ENCODE results near the gene ADGRL1. TPM values are rescaled to one million over a fixed set of nuclear protein-coding genes. Genes with fewer than 3 reads are reported as not detected.

ADGRL1 gene
- total RNA-seq, 1 donor from 2014 or later, result 12.0 TPM

DNA sequence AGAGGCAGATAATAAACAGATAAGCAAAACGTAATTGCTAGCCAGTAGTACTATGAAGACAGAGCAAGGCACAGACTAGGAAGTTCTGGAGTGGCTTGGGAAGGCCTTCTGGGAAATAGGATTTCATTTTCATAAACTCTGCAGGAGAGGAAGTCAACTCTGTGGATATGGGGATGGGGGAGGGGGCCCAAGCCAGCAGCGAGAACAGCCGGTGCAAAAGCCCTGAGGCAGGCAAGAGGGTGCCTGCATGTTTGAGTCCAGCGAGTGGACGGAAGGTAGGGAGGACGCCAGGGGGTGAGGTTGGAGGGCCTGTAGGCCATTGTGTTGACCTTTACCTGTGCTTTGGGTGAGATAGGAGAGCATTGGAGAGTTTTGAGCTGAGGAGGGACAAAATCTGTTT is 60.6 kb downstream of the ADGRL1 start:
- no peak overlapping the region for H3K27ac ChIP-seq (ENCODE audit: low read depth, low read length)
- H3K9ac ChIP-seq (ENCODE audit: low read depth in 1 of 3, low read length in 3 of 3), result no peak overlapping the region
- no peaks in the 10 kb centered on the region for H3K27me3 ChIP-seq (ENCODE audit: control insufficient read depth in 3 of 3, insufficient read depth in 3 of 3, low read length in 3 of 3)
- peaks cover 18 to 23% (median 21%) of the 10 kb centered on the region in 3 donors for H3K4me1 ChIP-seq (ENCODE audit: control insufficient read depth in 3 of 3, insufficient read depth in 3 of 3, low read length in 3 of 3)
- H3K9me3 ChIP-seq (ENCODE audit: control insufficient read depth in 3 of 3, low read length in 3 of 3), result no peaks in the 10 kb centered on the region
- H3K4me3 ChIP-seq (ENCODE audit: low read length in 3 of 3), result no peak overlapping the region
- no peaks in the 10 kb centered on the region for H3K36me3 ChIP-seq (ENCODE audit: control insufficient read depth in 3 of 3, insufficient read depth in 3 of 3, low read length in 3 of 3)

DNA sequence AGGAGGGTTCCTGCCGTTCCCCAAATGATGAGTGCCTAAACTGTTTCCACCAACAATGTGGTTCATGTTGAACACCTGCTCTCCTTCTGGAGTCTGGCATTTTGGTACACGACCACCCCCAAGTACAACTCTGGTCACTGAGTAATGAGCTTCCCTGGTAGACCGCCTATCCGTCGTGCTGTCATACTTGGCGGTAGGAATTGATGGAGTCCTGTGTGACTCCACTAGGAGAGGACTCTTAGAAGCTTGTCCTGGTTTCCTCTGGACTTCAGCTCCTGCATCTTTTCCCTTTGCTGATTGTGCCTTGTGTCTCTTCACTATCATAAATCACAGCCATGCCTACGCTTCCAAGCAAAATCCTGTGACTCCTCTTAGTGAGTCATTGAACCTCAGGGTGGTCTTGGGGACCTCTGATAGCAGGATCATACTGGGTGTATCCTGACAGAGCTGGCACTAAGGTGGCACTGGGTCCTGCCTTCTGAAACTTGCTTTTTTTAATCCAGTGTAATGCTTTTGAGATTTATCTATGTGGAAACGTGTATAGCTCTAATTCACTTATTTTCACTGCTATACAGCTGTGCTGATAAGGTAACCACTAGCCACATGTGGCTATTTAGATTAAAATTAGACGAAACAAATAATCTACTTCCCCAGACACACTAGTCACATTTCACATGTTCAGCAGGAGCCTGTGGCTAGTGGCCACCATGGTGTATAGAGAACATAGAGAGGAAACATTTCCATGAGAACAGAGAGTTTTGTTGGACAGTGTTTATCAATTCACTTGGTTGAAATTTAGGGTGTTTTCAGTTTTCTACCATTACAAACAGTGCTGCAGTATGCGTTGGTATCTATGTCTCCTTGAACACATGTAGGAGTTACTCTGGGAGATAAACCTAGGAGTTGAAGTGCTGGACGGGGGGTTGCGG is 63.4 kb downstream of the ADGRL1 start:
- Histone ChIP-seq H3K9ac (ENCODE audit: low read depth in 1 of 3, low read length in 3 of 3) (no peak overlapping the region), H3K4me1 (ENCODE audit: control insufficient read depth in 3 of 3, insufficient read depth in 3 of 3, low read length in 3 of 3) (peaks cover 15 to 21% (median 20%) of the 10 kb centered on the region in 3 donors), H3K4me3 (ENCODE audit: low read length in 3 of 3) (no peak overlapping the region), H3K36me3 (ENCODE audit: control insufficient read depth in 3 of 3, insufficient read depth in 3 of 3, low read length in 3 of 3) (no peaks in the 10 kb centered on the region), H3K27ac (ENCODE audit: low read depth, low read length) (no peak overlapping the region), H3K9me3 (ENCODE audit: control insufficient read depth in 3 of 3, low read length in 3 of 3) (no peaks in the 10 kb centered on the region), H3K27me3 (ENCODE audit: control insufficient read depth in 3 of 3, insufficient read depth in 3 of 3, low read length in 3 of 3) (no peaks in the 10 kb centered on the region)

DNA sequence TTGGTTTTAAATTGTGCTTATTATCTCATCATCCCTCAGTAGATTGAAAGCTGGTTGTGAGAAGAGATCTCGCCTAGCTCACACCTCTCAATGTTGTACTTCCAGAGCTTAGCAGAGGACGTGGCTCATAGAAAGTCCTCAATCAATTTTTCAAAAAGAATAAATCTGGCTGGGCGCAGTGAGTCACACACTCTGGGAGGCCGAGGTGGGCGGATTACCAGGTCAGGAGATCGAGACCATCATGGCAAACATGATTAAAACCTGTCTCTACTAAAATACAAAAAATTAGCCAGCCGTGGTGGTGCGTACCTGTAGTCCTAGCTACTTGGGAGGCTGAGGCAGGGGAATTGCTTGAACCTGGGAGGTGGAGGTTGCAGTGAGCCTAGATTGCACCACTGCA is 64.9 kb downstream of the ADGRL1 start:
- Histone ChIP-seq H3K4me1 (ENCODE audit: control insufficient read depth in 3 of 3, insufficient read depth in 3 of 3, low read length in 3 of 3) (peaks cover 15 to 27% (median 23%) of the 10 kb centered on the region in 3 donors), H3K27me3 (ENCODE audit: control insufficient read depth in 3 of 3, insufficient read depth in 3 of 3, low read length in 3 of 3) (no peaks in the 10 kb centered on the region), H3K4me3 (ENCODE audit: low read length in 3 of 3) (no peak overlapping the region), H3K36me3 (ENCODE audit: control insufficient read depth in 3 of 3, insufficient read depth in 3 of 3, low read length in 3 of 3) (no peaks in the 10 kb centered on the region), H3K9me3 (ENCODE audit: control insufficient read depth in 3 of 3, low read length in 3 of 3) (no peaks in the 10 kb centered on the region), H3K9ac (ENCODE audit: low read depth in 1 of 3, low read length in 3 of 3) (no peak overlapping the region), H3K27ac (ENCODE audit: low read depth, low read length) (no peak overlapping the region)

DNA sequence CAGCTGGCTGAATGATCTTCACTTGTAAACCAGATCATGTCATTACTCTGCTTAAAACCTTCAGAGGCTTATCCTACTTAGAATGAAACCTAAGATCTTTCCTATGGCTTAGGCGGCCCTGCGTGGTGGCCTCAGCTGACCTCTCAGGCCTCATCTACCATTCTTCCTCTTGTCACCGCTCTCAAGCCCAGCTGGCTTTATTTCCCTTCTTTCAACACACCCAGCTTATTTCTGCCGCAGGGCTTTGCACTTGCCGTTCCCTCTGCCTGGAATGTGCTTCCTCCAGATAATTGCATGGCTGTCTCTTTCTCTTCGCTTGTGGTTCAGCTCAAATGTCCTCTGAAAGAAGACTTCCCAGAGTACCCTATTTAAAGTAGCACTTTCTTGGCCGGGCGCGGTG is 66.0 kb downstream of the ADGRL1 start:
- Histone ChIP-seq H3K4me1 (ENCODE audit: control insufficient read depth in 3 of 3, insufficient read depth in 3 of 3, low read length in 3 of 3) (peaks cover 15 to 35% (median 32%) of the 10 kb centered on the region in 3 donors), H3K27me3 (ENCODE audit: control insufficient read depth in 3 of 3, insufficient read depth in 3 of 3, low read length in 3 of 3) (no peaks in the 10 kb centered on the region), H3K9ac (ENCODE audit: low read depth in 1 of 3, low read length in 3 of 3) (peak overlapping the region in 2 of 3 donors; percentile 3 to 47), H3K27ac (ENCODE audit: low read depth, low read length) (peak overlapping the region; percentile 9), H3K9me3 (ENCODE audit: control insufficient read depth in 3 of 3, low read length in 3 of 3) (no peaks in the 10 kb centered on the region), H3K36me3 (ENCODE audit: control insufficient read depth in 3 of 3, insufficient read depth in 3 of 3, low read length in 3 of 3) (no peaks in the 10 kb centered on the region), H3K4me3 (ENCODE audit: low read length in 3 of 3) (no peak overlapping the region)

DNA sequence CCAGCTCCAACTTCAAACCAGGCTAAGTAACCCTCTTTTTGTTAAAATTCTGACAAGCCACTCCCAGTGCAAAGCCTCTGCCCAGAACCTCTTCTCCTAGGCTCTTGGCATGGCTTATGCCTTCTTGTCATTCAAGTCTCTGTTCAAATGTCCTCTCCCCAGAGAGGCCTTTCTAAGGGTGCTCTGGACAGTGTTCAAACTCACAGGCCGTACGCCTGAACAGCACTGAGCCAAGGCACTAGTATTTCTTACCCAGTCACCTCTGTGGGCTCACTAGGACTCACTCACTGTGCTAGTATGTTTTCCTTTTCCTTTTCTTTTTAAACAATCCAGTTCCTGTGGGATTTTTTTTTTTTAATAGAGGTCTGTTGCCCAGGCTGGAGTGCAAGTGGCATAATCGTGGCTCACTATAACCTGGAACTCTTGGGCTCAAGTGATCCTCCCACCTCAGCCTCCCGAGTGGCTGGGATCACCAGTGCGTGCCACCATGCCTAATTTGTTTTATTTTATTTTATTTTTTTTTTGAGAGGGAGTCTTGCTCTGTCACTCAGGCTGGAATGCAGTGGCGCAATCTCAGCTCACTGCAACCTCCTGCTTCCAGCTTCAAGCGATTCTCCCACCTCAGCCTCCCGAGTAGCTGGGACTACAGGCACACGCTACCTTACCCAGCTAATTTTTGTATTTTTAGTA is 67.2 kb downstream of the ADGRL1 start:
- Histone ChIP-seq H3K4me1 (ENCODE audit: control insufficient read depth in 3 of 3, insufficient read depth in 3 of 3, low read length in 3 of 3) (peaks cover 15 to 39% (median 35%) of the 10 kb centered on the region in 3 donors), H3K27me3 (ENCODE audit: control insufficient read depth in 3 of 3, insufficient read depth in 3 of 3, low read length in 3 of 3) (no peaks in the 10 kb centered on the region), H3K27ac (ENCODE audit: low read depth, low read length) (peak overlapping the region; percentile 13), H3K9ac (ENCODE audit: low read depth in 1 of 3, low read length in 3 of 3) (peak overlapping the region in 2 of 3 donors; percentile 20 to 33), H3K36me3 (ENCODE audit: control insufficient read depth in 3 of 3, insufficient read depth in 3 of 3, low read length in 3 of 3) (no peaks in the 10 kb centered on the region), H3K4me3 (ENCODE audit: low read length in 3 of 3) (no peak overlapping the region), H3K9me3 (ENCODE audit: control insufficient read depth in 3 of 3, low read length in 3 of 3) (no peaks in the 10 kb centered on the region)

DNA sequence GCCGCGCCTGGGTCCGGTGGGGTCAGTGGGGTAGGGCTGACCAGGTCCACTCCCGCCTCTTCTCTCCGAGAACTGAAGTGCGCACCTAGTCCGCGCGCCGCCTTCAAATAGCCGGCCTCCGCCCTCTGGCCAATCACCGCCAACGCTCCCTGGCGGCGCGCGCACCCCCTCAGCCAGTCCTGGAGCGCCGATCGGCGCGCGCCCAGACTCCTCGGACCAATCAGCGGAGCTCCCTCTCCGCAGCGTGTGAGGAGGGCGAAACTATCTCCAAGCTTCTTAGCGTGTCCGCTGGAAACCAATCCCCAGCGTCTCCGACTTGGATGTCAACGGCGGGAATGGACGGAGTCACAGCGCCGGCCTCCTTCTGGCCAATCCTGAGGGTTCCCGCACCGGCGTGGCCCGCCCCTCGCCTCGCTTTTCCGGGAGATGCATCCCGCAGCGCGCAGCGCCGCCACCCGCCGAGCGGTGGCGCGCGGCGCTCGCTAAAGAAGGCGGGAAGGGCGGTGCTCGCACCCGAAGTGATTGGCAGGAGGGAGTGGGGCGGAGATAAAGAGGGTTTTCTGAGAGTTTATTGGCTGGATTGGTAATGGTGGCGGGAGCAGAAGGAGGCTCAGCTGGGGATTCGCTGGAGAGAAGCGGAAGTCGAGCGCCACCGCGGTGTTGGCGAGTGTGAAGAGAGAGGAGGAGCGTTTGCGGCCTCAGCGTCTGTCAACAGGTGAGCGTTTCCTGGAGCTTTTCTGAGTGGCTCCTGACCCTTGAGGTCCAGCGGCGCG is 69.3 kb downstream of the ADGRL1 start, which contains the start of gene ASF1B:
Gene ASF1B, minus strand, starts transcription at position 81 of the 773 bp plus-strand sequence. CDS start 133 bp downstream, outside the sequence.
- Histone ChIP-seq H3K9me3 (ENCODE audit: control insufficient read depth in 3 of 3, low read length in 3 of 3) (no peaks in the 10 kb centered on the region), H3K27me3 (ENCODE audit: control insufficient read depth in 3 of 3, insufficient read depth in 3 of 3, low read length in 3 of 3) (no peaks in the 10 kb centered on the region)

DNA sequence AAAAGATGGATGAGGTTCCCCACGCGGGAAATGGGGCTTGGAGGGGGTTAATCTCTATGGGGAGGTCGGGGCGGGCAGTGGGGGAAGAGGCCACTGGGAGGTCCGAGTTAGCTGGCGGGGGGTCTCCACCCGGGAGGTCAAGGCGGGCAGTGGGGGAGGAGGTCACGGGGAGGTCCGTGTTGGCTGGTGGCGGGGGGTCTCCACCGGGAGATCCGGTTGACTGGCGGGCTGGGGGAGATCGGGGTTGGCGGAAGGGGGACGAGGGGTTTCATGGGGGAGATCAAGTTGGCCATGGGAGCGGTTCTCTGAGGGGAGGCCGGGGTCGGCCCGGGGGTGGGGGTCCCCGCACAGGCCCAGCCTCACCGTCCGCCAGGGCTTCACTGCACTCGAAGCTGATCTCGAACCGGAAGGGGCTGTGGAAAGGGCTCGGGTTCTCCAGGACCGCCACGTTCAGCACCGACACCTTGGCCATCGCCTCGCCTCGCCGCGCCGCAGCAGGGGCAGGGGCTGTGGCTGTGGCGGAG is 69.9 kb downstream of the ADGRL1 start:
- H3K27me3 ChIP-seq (ENCODE audit: control insufficient read depth in 3 of 3, insufficient read depth in 3 of 3, low read length in 3 of 3), result no peaks in the 10 kb centered on the region
- no peaks in the 10 kb centered on the region for H3K36me3 ChIP-seq (ENCODE audit: control insufficient read depth in 3 of 3, insufficient read depth in 3 of 3, low read length in 3 of 3)
- H3K9me3 ChIP-seq (ENCODE audit: control insufficient read depth in 3 of 3, low read length in 3 of 3), result no peaks in the 10 kb centered on the region
- peak overlapping the region in 1 of 3 donors; percentile 59 for H3K9ac ChIP-seq (ENCODE audit: low read depth in 1 of 3, low read length in 3 of 3)
- peak overlapping the region; percentile 47 for H3K27ac ChIP-seq (ENCODE audit: low read depth, low read length)
- H3K4me1 ChIP-seq (ENCODE audit: control insufficient read depth in 3 of 3, insufficient read depth in 3 of 3, low read length in 3 of 3), result peaks cover 15 to 39% (median 35%) of the 10 kb centered on the region in 3 donors
- H3K4me3 ChIP-seq (ENCODE audit: low read length in 3 of 3), result peak overlapping the region; percentile 63 to 76 (median 76)

More for the DNA sequence above, 69.3 kb downstream of the ADGRL1 start, which contains the start of gene ASF1B:
- Histone ChIP-seq H3K4me3 (ENCODE audit: low read length in 3 of 3) (peak within 1 kb of the TSS; percentile 64 to 79 (median 77)), H3K36me3 (ENCODE audit: control insufficient read depth in 3 of 3, insufficient read depth in 3 of 3, low read length in 3 of 3) (no peaks in the 10 kb centered on the region), H3K4me1 (ENCODE audit: control insufficient read depth in 3 of 3, insufficient read depth in 3 of 3, low read length in 3 of 3) (peaks cover 15 to 39% (median 35%) of the 10 kb centered on the region in 3 donors), H3K9ac (ENCODE audit: low read depth in 1 of 3, low read length in 3 of 3) (peak within 1 kb of the TSS; percentile 71 to 83 (median 82)), H3K27ac (ENCODE audit: low read depth, low read length) (peak within 1 kb of the TSS; percentile 96)

DNA sequence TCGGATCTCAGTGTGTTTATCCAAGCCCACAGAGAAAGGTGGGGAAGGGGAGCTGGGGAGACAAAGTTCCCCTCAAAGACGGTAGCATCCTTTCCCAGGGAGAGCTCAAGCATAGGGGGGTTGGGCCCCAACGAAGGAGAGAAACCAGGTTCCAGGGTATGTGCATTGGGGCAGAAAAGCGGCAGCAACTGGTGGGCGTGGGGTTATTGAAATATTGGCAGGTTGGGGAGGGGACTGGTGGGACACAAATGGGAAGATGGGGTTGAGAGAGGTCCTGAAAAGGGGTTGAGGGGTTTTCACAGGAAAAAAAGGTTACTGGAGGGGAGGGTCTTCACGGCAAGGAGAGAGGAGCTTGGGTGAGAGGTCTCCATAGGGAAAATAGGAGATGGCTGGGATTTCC is 70.6 kb downstream of the ADGRL1 start:
- Histone ChIP-seq H3K9ac (ENCODE audit: low read depth in 1 of 3, low read length in 3 of 3) (no peak overlapping the region), H3K27ac (ENCODE audit: low read depth, low read length) (no peak overlapping the region), H3K9me3 (ENCODE audit: control insufficient read depth in 3 of 3, low read length in 3 of 3) (no peaks in the 10 kb centered on the region), H3K36me3 (ENCODE audit: control insufficient read depth in 3 of 3, insufficient read depth in 3 of 3, low read length in 3 of 3) (no peaks in the 10 kb centered on the region), H3K4me3 (ENCODE audit: low read length in 3 of 3) (no peak overlapping the region), H3K27me3 (ENCODE audit: control insufficient read depth in 3 of 3, insufficient read depth in 3 of 3, low read length in 3 of 3) (no peaks in the 10 kb centered on the region), H3K4me1 (ENCODE audit: control insufficient read depth in 3 of 3, insufficient read depth in 3 of 3, low read length in 3 of 3) (peaks cover 15 to 40% (median 35%) of the 10 kb centered on the region in 3 donors)

DNA sequence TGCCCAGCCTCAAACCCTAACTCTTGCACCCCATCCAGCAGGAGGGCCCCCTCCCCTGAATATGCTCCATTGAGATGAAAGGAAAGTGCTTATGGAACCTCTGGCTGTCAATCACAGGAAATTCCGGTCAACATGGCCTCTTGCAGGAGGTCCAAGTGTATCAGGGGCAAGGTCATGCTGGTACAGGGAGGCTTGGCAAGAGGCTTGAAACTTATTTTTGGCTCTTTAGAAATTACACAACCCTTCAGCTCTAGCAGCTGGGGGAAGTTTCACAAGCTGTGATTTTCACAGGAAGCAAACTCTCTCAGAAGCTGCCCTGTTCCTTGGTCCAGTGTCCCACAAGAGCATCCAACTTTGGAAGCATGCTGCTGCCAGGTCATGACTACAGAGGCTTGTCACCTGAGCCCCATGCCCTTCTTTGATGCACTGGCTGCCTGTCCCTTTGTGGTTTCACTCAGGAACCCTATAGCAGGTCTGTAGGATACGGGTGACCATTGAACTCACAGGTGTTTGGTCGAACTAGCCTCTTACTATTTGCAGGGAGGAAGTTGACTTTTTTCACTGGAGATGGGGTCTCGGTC is 78.0 kb downstream of the ADGRL1 start:
- Histone ChIP-seq H3K4me1 (ENCODE audit: control insufficient read depth in 3 of 3, insufficient read depth in 3 of 3, low read length in 3 of 3) (peaks cover 22 to 32% (median 25%) of the 10 kb centered on the region in 3 donors), H3K27me3 (ENCODE audit: control insufficient read depth in 3 of 3, insufficient read depth in 3 of 3, low read length in 3 of 3) (no peaks in the 10 kb centered on the region), H3K27ac (ENCODE audit: low read depth, low read length) (peak overlapping the region; percentile 69), H3K9me3 (ENCODE audit: control insufficient read depth in 3 of 3, low read length in 3 of 3) (no peaks in the 10 kb centered on the region), H3K4me3 (ENCODE audit: low read length in 3 of 3) (peak overlapping the region in 1 of 3 donors; percentile 31), H3K9ac (ENCODE audit: low read depth in 1 of 3, low read length in 3 of 3) (peak overlapping the region in 2 of 3 donors; percentile 15 to 63), H3K36me3 (ENCODE audit: control insufficient read depth in 3 of 3, insufficient read depth in 3 of 3, low read length in 3 of 3) (no peaks in the 10 kb centered on the region)
